WTC11 (cell line): ENCODE measurements around the gene INPP4B. TPM values are rescaled to one million over a fixed set of nuclear protein-coding genes. Genes with fewer than 3 reads are reported as not detected.

ENCODE experiments used
- ATAC-seq: fragments of 200-7000 bp; cut with Tn5 transposase; 2 replicates; pipeline ENCODE4 v1.10.0; 2021; ENCODE audit warnings: mild to moderate bottlenecking, moderate library complexity
- CTCF ChIA-PET: fragments of 300-600 bp; sonication (Branson Sonifier 250); formaldehyde crosslinking; loops from one replicate; lab custom pipeline; 2021; ENCODE audit warnings: antibody characterized with exemption; lab: Charles Lee
- POLR2A ChIA-PET: fragments of 350-600 bp; sonication (Branson Sonifier 250); formaldehyde crosslinking; loops from one replicate; lab custom pipeline; 2021; ENCODE audit warnings: antibody characterized with exemption; lab: Charles Lee
- DNase-seq: peaks from one replicate; pipeline ENCODE4 v3.0.0; 2021; ENCODE audit warnings: low spot score
- H3K27ac Mint-ChIP-seq: 2 replicates; pipeline ENCODE4 v1.8.0; 2021; ENCODE audit warnings: mixed read lengths
- H3K27me3 Mint-ChIP-seq: 2 replicates; pipeline ENCODE4 v1.8.0; 2021; ENCODE audit warnings: low read depth, mild to moderate bottlenecking, moderate library complexity, mixed read lengths
- H3K36me3 Mint-ChIP-seq: 2 replicates; pipeline ENCODE4 v1.8.0; 2021; ENCODE audit warnings: mixed read lengths
- H3K4me1 Mint-ChIP-seq: 2 replicates; pipeline ENCODE4 v1.8.0; 2022; ENCODE audit warnings: mixed read lengths
- H3K4me3 Mint-ChIP-seq: 2 replicates; pipeline ENCODE4 v1.8.0; 2021; ENCODE audit warnings: mild to moderate bottlenecking, moderate library complexity, mixed read lengths
- H3K9me3 Mint-ChIP-seq: 2 replicates; pipeline ENCODE4 v1.8.0; 2021; ENCODE audit warnings: mixed read lengths
- ARID4B ChIP-seq: sonication (generic); formaldehyde crosslinking; IDR thresholded peaks from 2 replicates; pipeline ENCODE4 v1.8.0; 2023; ENCODE audit warnings: missing genetic modification reagents, mild to moderate bottlenecking, borderline replicate concordance
- ATF1 ChIP-seq: sonication (generic); formaldehyde crosslinking; IDR thresholded peaks from 2 replicates; pipeline ENCODE4 v1.8.1; 2023; ENCODE audit warnings: mild to moderate bottlenecking, moderate library complexity, missing genetic modification reagents
- E2F1 ChIP-seq: sonication (generic); formaldehyde crosslinking; IDR thresholded peaks from 2 replicates; pipeline ENCODE4 v1.8.0; 2022; ENCODE audit warnings: mild to moderate bottlenecking, missing genetic modification reagents
- E2F5 ChIP-seq: sonication (generic); formaldehyde crosslinking; IDR thresholded peaks from 2 replicates; pipeline ENCODE4 v1.8.1; 2022; ENCODE audit warnings: mild to moderate bottlenecking, moderate library complexity, missing genetic modification reagents
- ELF4 ChIP-seq: sonication (generic); formaldehyde crosslinking; IDR thresholded peaks from 2 replicates; pipeline ENCODE4 v1.8.1; 2022; ENCODE audit warnings: low read depth, mild to moderate bottlenecking, moderate library complexity, missing genetic modification reagents
- EMX1 ChIP-seq: fragments of 250-450 bp; sonication (Bioruptor Pico); IDR thresholded peaks from 2 replicates; pipeline ENCODE4 v1.8.0; 2021; ENCODE audit warnings: mild to moderate bottlenecking
- GTF2I ChIP-seq: fragments of 250-450 bp; sonication (Bioruptor Pico); conservative IDR thresholded peaks from 2 replicates; pipeline ENCODE4 v1.4.0; 2021; ENCODE audit warnings: mild to moderate bottlenecking
- IRF2 ChIP-seq: sonication (generic); formaldehyde crosslinking; IDR thresholded peaks from 2 replicates; pipeline ENCODE4 v1.8.0; 2022; ENCODE audit warnings: low read depth, missing genetic modification reagents, borderline replicate concordance
- KAT7 ChIP-seq: sonication (generic); formaldehyde crosslinking; IDR thresholded peaks from 2 replicates; pipeline ENCODE4 v1.8.1; 2023; ENCODE audit warnings: missing genetic modification reagents, mild to moderate bottlenecking, borderline replicate concordance
- NFE2L1 ChIP-seq: sonication (generic); formaldehyde crosslinking; IDR thresholded peaks from 2 replicates; pipeline ENCODE4 v1.8.1; 2023; ENCODE audit warnings: missing genetic modification reagents
- NFYB ChIP-seq: sonication (generic); formaldehyde crosslinking; conservative IDR thresholded peaks from 2 replicates; pipeline ENCODE4 v1.8.0; 2022; ENCODE audit warnings: low read depth, missing genetic modification reagents
- NR3C1 ChIP-seq: sonication (generic); formaldehyde crosslinking; conservative IDR thresholded peaks from 2 replicates; pipeline ENCODE4 v1.8.1; 2023; ENCODE audit warnings: low read depth, mild to moderate bottlenecking, missing genetic modification reagents
- RELA ChIP-seq: sonication (generic); formaldehyde crosslinking; IDR thresholded peaks from 2 replicates; pipeline ENCODE4 v1.8.1; 2022; ENCODE audit warnings: missing genetic modification reagents, mild to moderate bottlenecking, borderline replicate concordance
- SMAD4 ChIP-seq: sonication (generic); formaldehyde crosslinking; IDR thresholded peaks from 2 replicates; pipeline ENCODE4 v1.8.0; 2022; ENCODE audit warnings: mild to moderate bottlenecking, missing genetic modification reagents
- SOX15 ChIP-seq: fragments of 250-450 bp; sonication (Bioruptor Pico); IDR thresholded peaks from 2 replicates; pipeline ENCODE4 v1.9.0; 2021; ENCODE audit warnings: mild to moderate bottlenecking
- TEAD4 ChIP-seq: sonication (generic); formaldehyde crosslinking; IDR thresholded peaks from 2 replicates; pipeline ENCODE4 v1.8.0; 2022; ENCODE audit warnings: mild to moderate bottlenecking, missing genetic modification reagents
- total RNA-seq: library from RNA; stranded (reverse); gene quantifications from 3 replicates; pipeline ENCODE4 v1.2.3, GENCODE V29; 2021
- TF ChIP-seq, protein P1 (sequence below): sonication (generic); formaldehyde crosslinking; IDR thresholded peaks from 2 replicates; pipeline ENCODE4 v1.8.1; 2023; ENCODE audit warnings: mild to moderate bottlenecking, moderate library complexity, missing genetic modification reagents
- TF ChIP-seq, protein P2 (sequence below): sonication (generic); formaldehyde crosslinking; IDR thresholded peaks from 2 replicates; pipeline ENCODE4 v1.8.1; 2022; ENCODE audit warnings: missing genetic modification reagents, borderline replicate concordance
- TF ChIP-seq, protein P3 (sequence below): fragments of 250-450 bp; sonication (Bioruptor Pico); IDR thresholded peaks from 2 replicates; pipeline ENCODE4 v1.9.0; 2021; ENCODE audit warnings: moderate library complexity, mild to moderate bottlenecking, inconsistent platforms, borderline replicate concordance

The INPP4B gene
- total RNA-seq, 1 experiment from 2014 or later: 0.92 TPM

DNA sequence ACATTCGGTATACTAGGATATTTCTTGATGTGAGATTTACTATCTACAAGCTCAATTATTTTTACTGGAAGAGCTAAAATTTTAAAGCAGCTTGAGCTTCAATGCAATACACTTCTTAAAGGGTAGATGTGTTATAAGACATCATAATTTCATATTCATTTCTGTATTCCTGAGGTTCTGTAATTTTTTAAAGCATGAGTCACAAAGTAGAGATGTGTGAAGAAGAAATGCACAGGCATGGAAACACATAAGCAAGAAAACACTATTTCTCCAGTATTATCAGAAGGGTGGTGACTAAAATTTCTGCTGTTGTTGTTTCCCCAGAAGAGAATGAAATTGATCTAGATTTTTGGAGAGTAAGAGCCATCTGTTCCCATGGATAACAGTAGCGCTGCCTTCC is 72.6 kb downstream of the INPP4B start:
- DNase-seq: no peak
- no peak overlapping the region for H3K4me3 Mint-ChIP-seq

DNA sequence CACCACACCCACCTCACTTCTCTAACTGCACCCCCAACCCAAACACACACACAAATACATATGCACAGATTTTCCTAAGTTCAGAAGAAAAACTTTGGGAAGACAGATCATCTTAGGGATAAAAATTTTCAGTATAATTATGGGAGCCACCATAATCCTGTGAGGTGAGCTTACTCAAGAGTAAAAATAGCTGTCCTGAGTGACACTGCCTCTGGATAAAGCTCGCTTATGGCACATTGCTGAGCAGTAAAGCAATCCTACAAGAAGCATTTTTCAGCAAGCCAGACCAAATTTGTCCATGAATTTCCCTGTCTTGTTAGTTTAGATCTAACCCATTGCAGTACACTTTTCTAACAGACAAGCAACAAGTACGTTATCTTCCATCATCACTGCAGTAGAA is 83.8 kb downstream of the INPP4B start:
- Mint-ChIP-seq H3K36me3 (no peaks in the 10 kb centered on the region), H3K4me3 (no peak overlapping the region), H3K27me3 (no peaks in the 10 kb centered on the region), H3K27ac (no peak overlapping the region), H3K4me1 (0 out of 2 replicates have a peak, but pooled peaks cover 3% of the 10 kb centered on the region), H3K9me3 (peaks cover 5% of the 10 kb centered on the region; the same call in 1 of the 2 replicates)
- ATAC-seq (no peak), DNase-seq (no peak)
- CTCF ChIA-PET: no interaction called here
- TF ChIP-seq, protein P1, sequence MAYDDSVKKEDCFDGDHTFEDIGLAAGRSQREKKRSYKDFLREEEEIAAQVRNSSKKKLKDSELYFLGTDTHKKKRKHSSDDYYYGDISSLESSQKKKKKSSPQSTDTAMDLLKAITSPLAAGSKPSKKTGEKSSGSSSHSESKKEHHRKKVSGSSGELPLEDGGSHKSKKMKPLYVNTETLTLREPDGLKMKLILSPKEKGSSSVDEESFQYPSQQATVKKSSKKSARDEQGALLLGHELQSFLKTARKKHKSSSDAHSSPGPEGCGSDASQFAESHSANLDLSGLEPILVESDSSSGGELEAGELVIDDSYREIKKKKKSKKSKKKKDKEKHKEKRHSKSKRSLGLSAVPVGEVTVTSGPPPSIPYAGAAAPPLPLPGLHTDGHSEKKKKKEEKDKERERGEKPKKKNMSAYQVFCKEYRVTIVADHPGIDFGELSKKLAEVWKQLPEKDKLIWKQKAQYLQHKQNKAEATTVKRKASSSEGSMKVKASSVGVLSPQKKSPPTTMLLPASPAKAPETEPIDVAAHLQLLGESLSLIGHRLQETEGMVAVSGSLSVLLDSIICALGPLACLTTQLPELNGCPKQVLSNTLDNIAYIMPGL (CRISPR knock-in tag): no peak
- TF ChIP-seq GTF2I (CRISPR knock-in tag): no peak
- POLR2A ChIA-PET: no interaction called here

More for the DNA sequence above, 72.6 kb downstream of the INPP4B start:
- TF ChIP-seq SOX15 (CRISPR knock-in tag): no peak
- TF ChIP-seq, protein P2, sequence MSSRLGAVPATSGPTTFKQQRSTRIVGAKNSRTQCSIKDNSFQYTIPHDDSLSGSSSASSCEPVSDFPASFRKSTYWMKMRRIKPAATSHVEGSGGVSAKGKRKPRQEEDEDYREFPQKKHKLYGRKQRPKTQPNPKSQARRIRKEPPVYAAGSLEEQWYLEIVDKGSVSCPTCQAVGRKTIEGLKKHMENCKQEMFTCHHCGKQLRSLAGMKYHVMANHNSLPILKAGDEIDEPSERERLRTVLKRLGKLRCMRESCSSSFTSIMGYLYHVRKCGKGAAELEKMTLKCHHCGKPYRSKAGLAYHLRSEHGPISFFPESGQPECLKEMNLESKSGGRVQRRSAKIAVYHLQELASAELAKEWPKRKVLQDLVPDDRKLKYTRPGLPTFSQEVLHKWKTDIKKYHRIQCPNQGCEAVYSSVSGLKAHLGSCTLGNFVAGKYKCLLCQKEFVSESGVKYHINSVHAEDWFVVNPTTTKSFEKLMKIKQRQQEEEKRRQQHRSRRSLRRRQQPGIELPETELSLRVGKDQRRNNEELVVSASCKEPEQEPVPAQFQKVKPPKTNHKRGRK (CRISPR knock-in tag): no peak
- TF ChIP-seq, protein P3, sequence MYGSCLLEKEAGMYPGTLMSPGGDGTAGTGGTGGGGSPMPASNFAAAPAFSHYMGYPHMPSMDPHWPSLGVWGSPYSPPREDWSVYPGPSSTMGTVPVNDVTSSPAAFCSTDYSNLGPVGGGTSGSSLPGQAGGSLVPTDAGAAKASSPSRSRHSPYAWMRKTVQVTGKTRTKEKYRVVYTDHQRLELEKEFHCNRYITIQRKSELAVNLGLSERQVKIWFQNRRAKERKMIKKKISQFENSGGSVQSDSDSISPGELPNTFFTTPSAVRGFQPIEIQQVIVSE: no peak
- TF ChIP-seq SMAD4 (CRISPR knock-in tag): no peak
- TF ChIP-seq RELA (CRISPR knock-in tag): no peak
- ChIA-PET POLR2A (no interaction called here), CTCF (no interaction called here)
- Mint-ChIP-seq H3K9me3 (no peaks in the 10 kb centered on the region), H3K27me3 (peaks cover 6% of the 10 kb centered on the region; the same call in 1 of the 2 replicates), H3K36me3 (no peaks in the 10 kb centered on the region), H3K4me1 (peaks cover 10% of the 10 kb centered on the region), H3K27ac (no peak overlapping the region)
- ATAC-seq: no peak

DNA sequence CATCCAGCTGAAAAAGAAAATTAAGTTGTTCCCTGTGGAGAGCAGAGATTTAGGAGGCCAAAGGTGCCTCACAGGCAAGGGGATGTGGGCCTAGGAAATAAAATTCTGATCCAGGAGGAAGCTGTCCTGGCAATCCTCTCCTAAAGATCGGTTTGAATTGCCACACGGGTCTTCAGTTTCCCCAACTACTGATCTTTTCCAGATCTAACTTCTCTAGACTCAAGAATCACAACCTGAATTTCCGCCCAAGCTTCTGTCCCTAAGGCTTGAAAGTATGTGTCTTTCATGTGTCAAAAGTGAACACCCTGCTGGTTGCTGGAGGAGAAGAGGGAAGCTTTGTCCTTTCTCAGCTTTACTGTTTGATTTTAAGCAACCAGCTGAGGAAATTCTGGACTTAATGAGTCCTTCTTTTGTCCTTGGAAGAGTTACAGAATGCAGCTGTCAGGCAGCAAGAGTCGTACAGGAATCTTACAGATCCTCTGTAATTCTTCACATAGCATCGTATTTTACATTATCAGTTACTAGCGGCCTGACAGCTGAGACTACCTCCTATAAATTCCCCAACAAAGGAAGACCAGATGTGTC is 93.8 kb downstream of the INPP4B start:
- peaks cover 3% of the 10 kb centered on the region for H3K4me1 Mint-ChIP-seq
- CTCF ChIA-PET: interaction anchor here (0.6 kb wide), 1 partner anchor 531 kb away, joined by 3 read pairs; no protein-coding TSS in a partner anchor
- TF ChIP-seq TEAD4 (CRISPR knock-in tag) (no peak), NFYB (CRISPR knock-in tag) (no peak), IRF2 (no peak), NR3C1 (no peak), NFE2L1 (no peak), ELF4 (CRISPR knock-in tag) (no peak), KAT7 (CRISPR knock-in tag) (no peak), E2F5 (CRISPR knock-in tag) (no peak), RELA (CRISPR knock-in tag) (no peak), EMX1 (CRISPR knock-in tag) (no peak), ATF1 (CRISPR knock-in tag) (no peak), ARID4B (CRISPR knock-in tag) (no peak), E2F1 (CRISPR knock-in tag) (no peak)
- TF ChIP-seq, protein P1 (CRISPR knock-in tag): no peak
- TF ChIP-seq, all 79 proteins: peak for 0
- Mint-ChIP-seq H3K36me3 (no peaks in the 10 kb centered on the region), H3K4me3 (no peak overlapping the region), H3K27me3 (no peaks in the 10 kb centered on the region), H3K9me3 (peaks cover 3% of the 10 kb centered on the region; the same call in 1 of the 2 replicates), H3K27ac (no peak overlapping the region)
- ATAC-seq (no peak), DNase-seq (no peak)
- POLR2A ChIA-PET: interaction anchor here (0.5 kb wide), 1 partner anchor 45 kb away, joined by 4 read pairs; no protein-coding TSS in a partner anchor
